Caki2 (cell line): Measurements from ENCODE around the gene ATXN7. TPM values are rescaled to one million over a fixed set of nuclear protein-coding genes. Genes with fewer than 3 reads are reported as not detected.

ENCODE experiments used
- DNase-seq: peaks from one replicate; pipeline ENCODE4 v3.0.0-alpha.2; 2015; ENCODE audit warnings: low read depth
- in situ Hi-C: cut with HindIII; loops from 2 replicates; pipeline ENCODE4 v1.10.0; 2016; ENCODE audit warnings: low sequenced_read_pairs, low pct_unique_long_range_greater_than_20kb, mixed read lengths
- total RNA-seq: library from RNA; depleted of rRNA; stranded (reverse); fragments of >200 nt; shearing (Covaris generic); gene quantifications from 2 replicates; pipeline ENCODE4 v1.2.3, GENCODE V29; 2014; ENCODE audit warnings: low replicate concordance

The ATXN7 gene
- total RNA-seq, 1 experiment from 2014 or later: 2.3 TPM

DNA sequence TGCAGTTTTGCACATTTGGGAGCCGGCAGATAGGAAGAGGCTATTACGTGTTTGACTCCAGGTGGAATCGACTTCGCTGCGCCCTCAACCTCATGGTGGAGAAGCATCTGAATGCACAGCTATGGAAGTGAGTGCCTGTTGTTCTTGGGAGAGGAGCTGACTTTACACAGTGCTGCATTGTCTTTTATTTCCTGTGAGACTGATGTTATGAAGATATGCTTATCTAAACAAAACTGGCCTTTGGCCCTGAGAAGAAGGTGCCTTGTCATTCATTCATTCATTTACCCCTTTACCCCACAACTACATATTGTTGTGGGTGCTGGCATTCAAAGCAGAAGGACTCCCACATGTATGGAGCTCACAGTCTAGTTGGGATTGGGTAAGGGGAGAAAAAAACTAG, 127.1 kb downstream of the ATXN7 start:
- in situ Hi-C loops: no loop called here
- DNase-seq: no peak

DNA sequence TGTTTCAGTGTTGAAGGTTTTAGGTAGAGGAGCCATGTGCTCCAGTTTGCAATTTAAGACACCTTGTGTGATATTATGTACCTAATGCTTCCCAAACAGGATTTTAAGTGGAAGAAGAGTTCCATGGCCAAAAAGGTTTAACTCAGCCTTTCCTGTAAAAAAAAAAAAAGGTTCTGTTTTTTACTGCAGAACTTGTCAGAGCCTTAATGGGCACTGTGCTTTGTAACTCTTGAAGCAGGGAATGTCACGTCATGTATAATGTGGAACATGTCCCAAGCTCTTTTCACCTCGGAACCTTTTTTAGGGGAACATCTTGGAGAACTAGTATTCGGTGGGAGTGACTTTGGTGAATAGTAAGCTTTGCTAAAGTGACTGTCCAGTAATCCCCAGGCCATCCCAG, 128.0 kb downstream of the ATXN7 start:
- DNase-seq: no peak
- in situ Hi-C loops: no loop called here

DNA sequence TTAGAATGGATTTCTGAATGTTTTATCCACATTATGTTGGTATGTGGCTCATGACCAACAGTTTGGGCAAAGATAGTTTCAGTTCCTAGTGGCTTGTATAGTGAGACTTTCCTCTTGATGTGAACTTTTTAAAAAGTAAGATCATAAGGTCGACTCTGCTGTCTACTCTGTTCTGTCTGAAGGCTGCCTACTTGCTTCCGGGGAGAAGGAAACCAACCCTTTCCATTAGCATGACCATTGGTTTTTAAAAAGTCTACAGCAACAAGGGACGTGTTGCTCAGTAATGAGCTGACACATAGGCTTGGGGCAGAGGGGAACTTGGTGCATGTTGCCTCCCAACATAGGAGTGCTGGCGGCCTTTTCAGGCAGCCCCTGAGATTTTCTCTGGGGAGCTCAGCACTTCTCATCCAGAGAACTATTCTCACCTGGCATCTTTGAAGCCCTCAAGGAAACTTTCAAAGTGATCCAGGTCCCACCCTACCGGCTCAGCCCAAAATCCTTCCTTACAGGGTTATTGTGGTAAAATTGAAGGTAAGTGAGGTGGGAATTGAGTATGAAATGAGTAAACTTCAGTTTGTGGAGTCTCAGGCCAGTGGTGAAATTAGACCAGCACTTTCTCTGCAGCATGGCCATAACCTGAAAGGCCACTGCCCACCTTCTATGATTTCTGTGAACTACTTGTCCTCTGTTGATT, 129.0 kb downstream of the ATXN7 start:
- in situ Hi-C loops: no loop called here
- no peak for DNase-seq

DNA sequence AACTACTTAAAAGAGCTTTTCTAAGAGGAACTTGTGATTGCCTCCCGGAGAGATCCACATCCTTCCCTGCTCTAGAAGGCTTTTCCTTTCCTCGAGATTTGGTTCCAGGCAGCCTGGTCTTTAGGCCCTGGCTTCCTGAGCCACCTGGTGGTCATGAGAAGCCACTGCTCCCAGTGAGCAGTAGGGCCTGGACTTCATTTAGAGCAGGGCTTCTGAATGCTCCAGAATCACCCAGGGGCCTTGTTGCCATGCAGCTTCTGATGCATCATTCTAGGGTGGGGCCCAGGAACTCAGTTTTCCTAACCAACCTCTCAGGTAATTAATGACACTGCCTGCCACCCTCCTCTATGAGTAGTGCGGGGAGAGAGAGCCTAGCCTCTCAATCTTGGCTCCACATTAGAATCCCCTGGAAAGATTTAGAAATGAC, 130.0 kb downstream of the ATXN7 start:
- DNase-seq: peak; percentile 46
- in situ Hi-C loops: no loop called here

DNA sequence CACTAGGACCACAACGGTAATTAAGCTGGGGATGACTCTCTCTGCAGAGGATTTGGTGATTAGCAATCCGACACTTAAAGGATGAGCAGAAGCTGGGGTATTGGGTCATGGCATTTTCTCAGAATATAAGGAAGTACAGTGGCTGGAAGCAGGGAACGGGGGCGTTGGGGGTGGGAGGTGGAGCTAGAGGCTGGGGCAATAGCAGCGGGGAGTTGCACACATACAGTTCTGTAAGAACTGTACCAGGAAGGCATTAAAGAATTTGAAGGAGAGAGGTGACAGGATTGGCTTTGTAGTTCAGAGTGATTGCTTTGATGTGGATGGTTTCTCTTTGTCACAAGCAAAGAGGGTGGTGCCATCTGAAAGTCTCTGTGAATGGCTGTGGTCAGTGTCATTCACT, 131.4 kb downstream of the ATXN7 start:
- in situ Hi-C loops: no loop called here

DNA sequence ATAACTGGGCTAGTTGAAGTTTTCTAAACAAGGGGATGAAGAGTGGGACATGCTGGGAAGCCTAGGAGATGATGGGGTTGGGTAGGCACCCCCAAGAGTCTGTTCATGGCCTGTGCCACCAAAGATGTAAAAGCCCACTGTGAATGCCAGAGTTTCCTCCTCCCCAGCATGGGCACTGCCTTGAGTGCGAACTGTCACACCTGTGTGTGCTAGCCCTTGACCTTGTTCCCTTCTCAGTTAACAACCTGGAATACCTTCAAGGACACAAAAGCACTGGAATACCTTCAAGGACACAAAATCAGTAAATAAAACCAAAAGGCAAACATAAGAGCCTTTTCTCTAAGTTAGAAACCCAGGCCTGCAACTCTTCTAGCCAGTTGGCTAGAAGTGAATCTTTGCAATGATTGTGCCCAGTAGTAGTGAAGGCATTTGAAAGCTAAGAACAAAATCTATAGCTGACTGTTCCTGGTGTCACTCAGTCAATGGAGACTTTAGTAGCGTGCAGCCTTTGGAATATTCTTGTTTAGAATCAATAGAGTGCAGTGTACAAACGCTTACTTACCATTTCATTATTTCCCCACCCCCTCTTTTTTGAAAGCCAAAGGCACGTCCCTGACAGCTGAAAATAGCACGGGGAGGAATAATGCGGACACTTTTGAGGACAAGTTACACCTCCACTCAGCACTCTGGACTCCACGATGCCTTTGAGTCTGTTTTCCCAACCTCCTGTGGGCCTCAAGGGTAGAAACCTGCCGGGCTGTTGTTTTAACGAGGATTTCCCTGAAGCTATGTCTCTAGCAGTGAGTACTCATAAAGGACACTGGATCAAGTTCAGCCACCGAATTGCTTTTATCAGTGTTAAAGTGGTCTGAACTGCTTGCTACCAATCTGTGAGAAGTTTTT, 135.4 kb downstream of the ATXN7 start:
- DNase-seq: no peak
- in situ Hi-C loops: no loop called here

More for the DNA sequence above, 131.4 kb downstream of the ATXN7 start:
- DNase-seq: no peak

DNA sequence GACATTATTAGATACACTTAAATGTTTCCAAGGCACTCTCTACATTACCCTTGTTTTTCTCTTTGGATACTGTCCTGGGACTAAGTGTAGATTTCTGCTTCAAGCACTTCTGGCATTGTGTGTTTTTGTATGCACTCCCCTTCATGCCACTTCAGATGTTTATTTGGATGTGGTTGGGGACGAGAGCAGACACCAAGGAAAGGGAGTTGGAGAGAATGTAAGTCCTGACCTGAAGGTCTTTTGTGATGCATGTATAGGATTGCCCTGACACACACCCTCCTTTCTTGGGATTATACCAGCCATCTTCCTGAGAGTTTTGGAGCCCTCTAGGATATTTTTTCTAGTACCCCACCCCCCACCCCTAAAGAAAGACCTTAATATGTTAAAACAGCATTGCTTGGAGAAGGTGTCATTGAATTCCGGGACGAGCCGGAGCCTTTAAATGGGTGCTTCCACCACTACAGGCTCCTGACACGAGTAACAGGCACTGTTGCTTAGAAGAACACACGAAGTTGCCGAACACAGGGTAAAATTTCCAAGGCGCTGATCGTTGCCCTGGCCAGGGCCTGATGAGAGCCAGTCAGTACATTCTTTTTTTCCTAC, 136.9 kb downstream of the ATXN7 start:
- in situ Hi-C loops: no loop called here
- no peak for DNase-seq

DNA sequence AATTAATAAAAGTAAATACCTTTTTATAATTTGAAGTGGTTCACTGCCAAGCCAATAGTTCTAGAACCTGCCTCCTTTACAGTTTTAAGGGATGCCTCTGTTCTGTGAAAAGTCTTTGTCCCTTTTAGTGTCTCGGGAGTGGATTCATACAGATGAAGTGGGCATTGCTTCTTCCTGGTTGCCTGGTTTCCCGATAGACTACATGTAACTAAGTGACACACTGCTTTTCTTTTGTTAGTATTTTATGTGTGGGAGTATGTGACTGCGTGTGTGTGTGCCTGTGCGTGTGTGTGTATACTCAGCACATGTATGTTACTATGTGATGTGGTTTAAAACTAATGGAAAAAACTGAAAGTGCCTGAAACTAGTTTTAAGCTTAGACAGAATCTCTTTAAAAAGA, 138.6 kb downstream of the ATXN7 start:
- DNase-seq: no peak
- in situ Hi-C loops: no loop called here

DNA sequence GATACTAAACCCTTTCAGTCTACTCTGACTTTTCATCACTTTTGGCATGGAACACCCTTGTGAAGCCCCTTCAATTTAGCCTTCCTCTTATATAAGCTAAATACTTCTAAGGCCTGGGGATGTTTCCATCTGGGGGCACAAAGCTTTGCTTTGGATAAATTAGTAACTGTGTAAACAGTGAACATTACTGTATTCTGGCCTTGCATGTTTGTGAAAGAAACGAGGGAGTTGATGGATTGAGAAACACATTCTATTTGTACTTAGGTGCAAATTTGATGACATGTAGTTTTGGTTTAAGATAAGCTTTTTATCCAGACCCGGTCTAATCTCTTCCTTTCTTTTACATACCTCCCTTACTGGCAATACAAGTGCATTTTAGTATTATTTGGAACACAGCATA, 139.9 kb downstream of the ATXN7 start:
- no peak for DNase-seq
- in situ Hi-C loops: no loop called here

DNA sequence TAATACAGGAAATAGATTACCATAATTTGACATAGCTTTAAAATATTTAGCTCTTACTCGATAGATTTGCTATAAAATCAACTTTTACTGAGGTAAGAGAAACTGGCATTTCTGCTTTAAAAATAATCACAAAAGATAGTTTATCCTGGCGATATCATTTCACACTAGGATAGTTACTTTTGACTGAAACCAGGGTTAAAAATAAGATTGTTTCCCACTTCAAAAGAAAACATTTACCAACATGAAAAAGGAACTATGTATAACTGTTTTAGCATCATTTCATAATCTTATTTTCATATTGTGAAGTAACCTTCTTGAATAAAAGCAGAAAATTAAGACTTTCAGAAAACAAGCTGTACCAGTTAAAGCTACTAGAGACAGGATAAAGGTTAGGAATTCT, 144.3 kb downstream of the ATXN7 start:
- in situ Hi-C loops: no loop called here
- no peak for DNase-seq

DNA sequence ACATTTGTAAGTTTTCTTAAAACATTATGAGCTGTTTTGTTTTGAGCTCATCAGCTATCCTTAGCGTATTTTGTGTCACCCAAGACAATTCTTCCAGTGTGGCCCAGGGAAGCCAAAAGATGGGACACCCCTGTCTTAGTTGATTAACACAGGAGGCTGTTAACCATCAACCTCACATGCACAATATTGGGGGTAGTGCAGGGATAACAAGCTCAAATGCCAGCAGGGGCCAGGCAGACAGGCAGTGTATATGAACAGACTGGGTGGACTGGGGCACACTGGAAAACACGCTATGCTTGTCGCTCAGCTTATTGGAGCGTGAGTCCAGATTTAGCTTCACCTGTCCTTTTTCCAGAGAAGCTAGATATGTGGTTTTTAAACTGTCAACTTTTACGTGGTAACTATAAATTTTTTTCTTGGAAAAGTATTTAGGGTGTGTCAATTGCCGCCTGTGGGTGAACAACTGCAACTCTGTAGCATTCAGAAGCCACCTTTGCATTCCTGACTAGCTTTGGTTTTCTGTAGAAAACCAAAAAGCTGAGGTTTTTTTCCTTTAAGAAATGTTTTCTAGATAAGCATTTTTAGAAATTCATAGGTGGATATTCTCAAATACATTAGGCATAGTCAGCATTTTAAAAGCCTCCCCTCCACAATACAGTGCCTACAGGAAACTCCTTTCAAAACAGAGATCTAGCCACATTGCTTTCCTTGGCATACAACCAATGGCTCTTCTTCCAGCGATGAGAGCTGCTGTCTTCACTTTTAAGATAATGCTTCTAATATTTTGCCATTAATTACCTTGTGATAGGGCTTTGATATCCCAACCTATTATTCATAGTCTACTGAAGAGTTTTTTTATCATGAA, 145.1 kb downstream of the ATXN7 start:
- in situ Hi-C loops: no loop called here
- no peak for DNase-seq

DNA sequence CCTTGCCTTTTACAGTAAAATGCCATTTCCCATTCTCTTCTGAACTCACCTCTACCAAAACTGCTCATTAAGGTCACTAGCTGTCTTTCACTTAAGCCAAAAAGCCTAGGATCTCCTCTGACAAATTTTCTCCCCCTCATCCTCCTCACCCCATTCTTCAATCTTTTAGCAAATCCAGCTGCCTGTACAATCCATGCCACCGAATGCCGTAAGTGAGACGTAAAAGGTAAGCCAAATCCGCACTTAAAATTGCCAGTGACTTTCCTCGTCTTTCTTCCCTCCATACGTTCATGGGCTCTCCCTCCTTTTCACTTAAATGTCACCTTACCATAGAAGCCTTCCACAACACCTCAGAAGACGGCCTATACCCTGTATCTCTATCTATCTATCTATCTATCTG, 145.9 kb downstream of the ATXN7 start:
- DNase-seq: no peak

DNA sequence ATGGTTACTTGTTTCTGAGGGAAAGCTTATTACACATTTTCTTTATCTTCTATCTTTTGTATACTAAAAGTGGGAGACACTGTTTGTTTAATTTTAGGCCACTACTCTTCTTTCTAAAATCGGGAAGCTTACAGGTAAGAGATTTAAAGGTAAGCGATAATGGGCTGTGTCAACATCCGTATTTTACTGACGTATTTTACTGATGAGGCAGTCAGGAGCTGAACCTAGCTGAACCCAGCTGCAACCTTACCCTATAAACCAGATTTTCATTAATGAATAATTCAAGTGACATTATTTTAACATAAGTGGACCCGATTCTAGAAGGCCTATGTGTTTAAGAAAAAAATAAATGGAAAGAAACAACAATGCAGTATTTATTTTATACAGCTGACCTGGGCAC, 146.5 kb downstream of the ATXN7 start:
- no peak for DNase-seq
- in situ Hi-C loops: no loop called here

More for the DNA sequence above, 145.9 kb downstream of the ATXN7 start:
- in situ Hi-C loops: no loop called here

DNA sequence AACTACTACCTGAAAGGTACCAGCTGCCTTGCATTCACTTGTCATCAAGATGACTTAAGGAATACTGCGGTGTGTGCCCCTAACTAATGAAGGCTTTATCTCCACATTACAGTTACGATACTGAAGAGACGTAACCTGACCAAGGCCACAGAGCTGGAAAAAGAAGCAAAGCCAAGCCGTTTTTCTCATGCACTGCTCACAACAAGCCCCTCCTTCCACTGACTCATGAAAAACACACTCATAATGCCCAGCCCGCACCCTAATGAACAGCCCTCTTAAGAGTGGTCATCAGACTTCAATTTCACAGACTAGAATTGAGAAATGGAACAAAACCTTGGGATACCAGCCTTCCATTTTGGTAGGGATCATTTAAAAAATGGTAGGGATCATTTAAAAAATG, 148.0 kb downstream of the ATXN7 start:
- in situ Hi-C loops: no loop called here
- no peak for DNase-seq

DNA sequence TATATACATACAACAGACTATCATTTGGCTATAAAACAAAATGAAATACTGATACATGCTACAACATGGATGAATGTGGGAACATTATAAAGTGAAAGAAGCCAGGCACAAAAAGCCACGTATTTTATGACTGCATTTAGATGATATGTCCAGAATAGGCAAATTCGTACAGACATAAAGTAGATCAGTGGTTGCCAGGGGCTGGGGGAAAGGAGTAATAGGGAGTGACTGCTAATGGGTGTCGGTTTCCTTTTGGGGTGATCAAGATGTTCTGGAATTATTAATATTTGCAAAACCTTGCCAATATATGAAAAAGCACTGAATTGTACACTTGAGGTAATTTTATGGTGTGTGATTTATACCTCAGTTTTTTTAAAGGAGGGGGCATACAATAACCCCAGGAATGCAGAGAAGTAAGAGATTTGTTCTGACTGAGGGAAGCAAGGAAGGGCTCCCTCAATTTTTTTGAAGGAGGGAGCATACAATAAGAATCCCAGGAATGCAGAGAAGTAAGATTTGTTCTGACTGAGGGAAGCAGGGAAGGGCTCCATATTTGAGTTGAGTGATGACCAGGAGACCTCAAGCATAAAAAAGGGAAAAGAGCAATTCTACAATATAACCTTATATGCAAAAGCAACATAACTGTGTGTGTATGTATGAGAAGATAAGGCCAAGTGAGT, 153.4 kb downstream of the ATXN7 start:
- no peak for DNase-seq
- in situ Hi-C loops: no loop called here

DNA sequence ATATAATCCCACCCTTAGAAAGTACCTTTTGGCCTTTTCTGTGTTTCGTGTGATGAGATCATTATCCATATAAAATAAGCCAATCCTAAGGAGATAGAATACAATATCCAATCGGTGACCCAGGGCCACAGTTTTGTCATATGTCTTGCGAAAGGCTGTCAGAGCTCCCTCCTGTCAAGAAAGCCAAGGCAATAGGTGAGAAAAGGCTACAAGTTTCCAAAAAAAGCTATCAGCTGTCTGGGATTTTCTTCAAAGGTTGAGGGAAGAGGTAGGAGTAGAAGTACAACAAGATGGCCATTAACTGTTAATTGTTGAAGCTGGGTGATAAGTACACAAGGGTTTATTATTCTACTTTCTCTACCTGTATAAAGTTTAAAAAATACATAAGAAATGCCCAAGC, 155.6 kb downstream of the ATXN7 start:
- in situ Hi-C loops: no loop called here

DNA sequence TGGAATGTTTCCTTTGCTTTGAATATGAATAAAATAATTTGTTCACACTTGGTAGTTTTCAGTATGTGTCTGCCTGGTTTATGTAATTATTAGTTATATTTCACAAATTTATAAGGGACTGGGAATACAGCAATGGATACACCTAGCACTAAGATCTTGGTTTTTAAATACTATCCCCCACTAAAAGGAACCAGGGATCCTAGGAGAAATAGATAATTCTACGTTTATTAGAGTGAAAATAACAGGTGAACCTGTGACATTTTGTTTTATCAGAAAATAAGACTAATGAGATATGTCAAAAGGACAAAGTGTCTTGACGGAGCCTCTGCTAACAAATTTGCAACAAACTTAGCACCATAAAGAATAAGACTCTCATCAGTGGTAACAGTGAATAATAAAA, 156.2 kb downstream of the ATXN7 start:
- in situ Hi-C loops: no loop called here
- no peak for DNase-seq

More for the DNA sequence above, 155.6 kb downstream of the ATXN7 start:
- no peak for DNase-seq

DNA sequence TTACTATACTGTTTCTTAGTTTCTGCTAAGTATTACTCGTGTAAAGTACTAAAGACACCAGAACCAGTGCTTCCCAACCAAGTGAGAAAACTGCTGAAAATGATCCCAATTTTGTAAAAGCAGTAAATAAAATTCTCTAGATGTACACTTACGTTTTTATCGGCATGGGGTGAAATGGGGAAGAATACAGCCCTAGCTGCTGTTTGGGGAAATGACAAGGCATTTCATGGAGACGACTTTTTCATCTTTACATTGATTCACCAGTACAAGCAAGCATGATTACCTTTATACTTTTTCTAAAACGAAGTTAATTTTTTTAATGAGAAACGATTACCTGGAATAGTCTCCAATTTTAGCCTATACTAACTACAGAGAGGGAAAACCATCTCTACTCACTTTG, 158.3 kb downstream of the ATXN7 start:
- in situ Hi-C loops: no loop called here
- no peak for DNase-seq
